ENCODE data around the gene UBL3.

The UBL3 gene

DNA sequence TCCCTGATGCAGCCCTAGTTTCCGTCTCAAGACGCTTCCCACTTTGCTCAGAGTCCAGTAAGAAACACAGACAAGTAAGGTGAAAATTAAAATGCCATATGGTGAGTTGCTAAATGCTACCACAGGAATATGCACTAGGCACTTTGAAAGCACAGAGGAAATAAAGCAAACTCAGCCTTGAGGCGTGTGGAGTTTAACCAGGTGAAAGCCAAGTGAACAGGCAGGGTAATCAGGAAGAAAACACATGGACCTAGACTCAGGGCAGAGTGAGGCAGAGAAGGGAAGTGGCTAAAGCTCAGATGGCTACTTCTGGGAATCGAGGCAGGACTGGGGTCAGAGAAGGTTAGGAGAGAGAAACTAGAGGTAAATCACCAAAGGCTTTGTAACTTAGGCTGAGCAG is 5.4 kb upstream of the UBL3 start:
- DNase-seq: no peak

GRCh38 chr13:29855009-29855408 is 4.6 kb upstream of the UBL3 start:
- DNase-seq: no peak

- no peak for DNase-seq
These were observed 2.7 kb upstream of the UBL3 start for GRCh38 chr13:29853131-29853530.

DNA sequence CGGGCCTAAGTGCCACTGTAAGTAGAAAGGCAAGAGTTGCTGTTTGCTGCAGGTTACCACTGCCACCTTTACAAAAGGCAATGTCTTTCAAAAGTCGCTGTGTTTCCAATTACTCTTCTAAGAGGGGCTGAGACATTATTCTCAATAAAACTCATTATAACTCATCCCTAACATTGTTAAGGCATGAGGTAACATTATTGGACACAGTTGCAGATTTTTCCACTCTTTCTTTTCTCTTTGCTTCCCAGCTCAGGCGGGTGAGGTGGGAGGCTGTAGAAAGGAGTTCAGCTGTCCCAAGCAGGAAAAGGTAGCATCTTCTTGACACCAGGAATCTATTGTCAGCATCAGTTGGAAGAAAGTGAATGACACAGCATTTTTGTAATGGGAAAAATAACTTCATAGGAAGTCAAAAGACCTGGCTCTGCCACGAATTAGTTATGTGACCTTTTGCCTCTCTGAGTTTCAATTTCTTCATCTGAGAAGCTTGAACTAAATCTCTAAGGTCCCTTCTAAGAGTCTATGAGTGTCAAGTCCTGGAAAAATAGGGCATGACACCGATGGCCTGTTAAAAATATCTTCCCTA is 2.1 kb upstream of the UBL3 start:
- no peak for DNase-seq

DNA sequence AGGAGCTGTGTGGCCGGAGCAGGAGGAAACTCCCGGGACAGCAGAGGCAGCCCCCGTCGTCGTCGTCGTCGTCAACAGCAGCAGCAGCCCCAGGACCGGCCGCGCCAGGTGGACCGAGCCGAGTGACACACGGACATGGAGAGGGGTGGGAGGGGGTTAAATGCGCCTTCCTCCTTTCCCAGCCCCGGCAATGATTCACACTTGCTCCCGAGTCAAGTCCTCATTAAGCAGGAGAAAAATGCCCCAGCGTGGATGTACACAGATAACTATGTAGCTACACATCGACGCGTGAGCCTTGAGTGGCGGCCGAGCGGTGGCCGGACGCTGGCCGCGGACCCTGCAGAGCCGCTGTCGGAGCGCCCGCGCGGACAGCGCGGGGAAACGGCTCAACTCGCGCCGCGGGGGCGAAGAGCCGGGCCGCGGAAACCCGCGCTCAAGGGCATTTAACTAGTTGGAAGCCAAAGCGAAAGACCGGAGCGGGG is 645 bp downstream of the UBL3 start:
- DNase-seq: peak; percentile 10

DNA sequence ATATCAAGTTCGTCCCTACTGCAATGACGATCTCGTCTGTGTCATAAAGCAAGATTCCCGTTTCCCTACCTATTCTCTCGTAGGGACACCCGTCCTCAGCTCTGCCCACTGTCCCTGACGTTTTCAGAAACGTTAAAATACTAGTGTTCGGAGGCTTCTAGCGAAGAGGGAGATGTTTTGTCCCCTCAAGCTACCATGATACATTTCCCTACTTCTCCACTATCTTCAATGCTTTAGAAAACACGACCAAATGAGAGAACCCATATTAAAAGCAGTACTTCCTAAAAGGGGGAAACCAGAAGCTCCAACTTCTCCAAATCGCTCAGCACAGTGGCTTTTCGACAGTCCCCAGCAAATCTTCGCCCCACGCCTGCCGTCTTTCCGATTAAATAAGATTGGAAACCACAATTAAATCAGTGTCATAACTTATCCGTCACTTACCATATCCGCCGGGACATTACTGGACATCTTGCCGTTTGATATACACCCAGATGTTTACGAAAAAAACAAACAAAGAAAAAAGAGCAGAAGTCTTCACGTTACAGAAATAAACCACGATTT is 1.3 kb downstream of the UBL3 start:
- DNase-seq: no peak

DNA sequence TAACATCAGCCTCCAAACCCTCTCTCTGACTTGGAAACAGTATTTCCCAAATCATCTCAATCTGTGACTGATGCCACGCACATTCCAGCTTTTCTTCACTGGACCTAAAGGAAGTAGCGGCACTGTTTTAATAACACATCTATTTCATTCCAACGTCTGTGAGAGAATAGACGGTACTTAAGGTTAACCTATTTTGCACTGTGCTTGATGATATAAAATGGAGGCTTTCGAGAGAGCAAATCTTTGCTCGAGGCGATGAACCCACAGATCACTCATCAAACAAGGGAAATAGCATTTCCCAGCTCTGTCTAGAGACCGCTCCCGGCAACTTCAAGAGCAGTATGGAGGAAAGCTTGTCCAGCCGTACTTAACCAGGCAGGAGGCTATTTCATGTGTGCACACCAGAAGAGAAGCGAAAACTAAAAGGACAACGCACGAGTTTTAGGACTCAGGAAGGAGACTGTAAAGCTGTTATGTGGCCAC is 2.9 kb downstream of the UBL3 start:
- DNase-seq: no peak

GRCh38 chr13:29846475-29847256 is 3.8 kb downstream of the UBL3 start:
- no peak for DNase-seq

GRCh38 chr13:29845440-29846056 is 4.9 kb downstream of the UBL3 start:
- no peak for DNase-seq

DNA sequence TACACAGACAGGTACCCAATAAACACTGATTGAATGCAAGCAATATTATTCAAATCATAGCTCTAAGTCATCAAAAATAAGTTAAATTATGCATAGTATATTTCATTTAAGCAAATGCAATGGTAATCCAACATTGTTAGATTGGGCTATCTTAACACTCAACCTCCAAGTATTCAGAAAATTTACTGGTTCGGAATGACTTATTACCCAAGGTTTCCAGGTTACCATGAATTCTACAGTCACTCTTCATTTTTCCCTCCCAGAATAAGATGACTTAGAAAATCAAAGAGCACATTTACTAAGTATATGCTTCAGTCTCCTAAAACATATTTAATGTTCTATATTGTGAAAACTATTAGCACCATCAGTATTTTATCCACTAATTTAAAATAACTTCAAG is 6.0 kb downstream of the UBL3 start:
- DNase-seq: no peak

- no peak for DNase-seq
These were observed 9.8 kb downstream of the UBL3 start for GRCh38 chr13:29840585-29840984.

DNA sequence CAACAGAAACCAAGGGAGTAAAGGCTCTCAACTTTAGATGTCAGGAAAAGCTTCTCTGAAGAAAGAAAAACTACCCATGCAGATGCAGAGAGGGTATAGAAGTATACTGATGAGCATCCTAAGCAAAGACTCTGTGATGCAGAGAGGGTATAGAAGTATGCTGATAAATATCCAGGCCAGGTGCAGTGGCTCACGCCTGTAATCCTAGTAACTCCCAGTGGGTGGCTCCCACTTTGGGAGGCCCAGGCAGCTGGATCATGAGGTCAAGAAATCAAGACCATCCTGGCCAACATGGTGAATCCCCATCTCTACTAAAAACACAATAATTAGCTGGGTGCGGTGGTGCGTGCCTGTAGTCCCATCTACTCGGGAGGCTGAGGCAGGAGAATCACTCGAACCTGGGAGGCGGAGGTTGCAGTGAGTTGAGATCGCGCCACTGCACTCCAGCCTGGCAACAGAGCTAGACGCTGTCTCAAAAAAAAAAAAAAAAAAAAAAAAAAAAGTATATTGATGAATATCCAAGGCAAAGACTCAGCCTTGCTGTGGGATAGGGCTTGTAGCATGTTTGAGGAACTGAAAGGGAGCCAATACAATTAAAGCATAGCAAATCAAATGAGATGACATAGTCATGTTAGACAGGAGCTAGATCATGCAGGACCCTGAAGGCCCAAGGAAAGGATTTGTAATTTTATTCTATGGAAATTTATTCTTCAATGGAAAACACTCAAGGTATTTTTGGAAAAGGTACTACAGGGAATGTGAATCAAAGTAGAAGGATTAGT is 14.9 kb downstream of the UBL3 start:
- no peak for DNase-seq

DNA sequence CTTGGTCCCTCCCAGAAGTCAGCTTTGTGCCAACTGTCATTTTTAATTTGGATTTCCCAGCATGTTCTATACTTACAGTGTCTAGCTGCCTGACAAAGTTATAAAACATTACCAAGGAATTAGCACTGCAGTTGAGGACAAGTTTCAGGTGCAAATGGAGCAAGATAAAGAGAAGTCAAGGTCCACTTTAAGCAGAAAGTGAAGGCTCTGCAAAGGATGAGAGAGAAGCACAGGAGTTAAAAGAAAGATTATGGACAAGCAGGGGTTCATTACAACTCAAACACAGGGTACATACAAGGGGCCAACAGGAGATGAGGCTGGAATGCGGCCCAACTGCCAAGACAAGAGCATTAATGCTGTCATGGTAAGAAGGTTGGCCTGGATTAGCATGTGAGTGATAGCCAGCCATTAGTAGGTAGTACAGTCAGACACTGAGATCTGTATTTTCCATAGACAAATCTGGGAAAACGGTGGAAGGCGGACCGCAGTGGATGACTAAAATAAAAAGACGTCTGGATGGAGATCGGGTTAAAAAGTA is 17.6 kb downstream of the UBL3 start:
- no peak for DNase-seq

DNA sequence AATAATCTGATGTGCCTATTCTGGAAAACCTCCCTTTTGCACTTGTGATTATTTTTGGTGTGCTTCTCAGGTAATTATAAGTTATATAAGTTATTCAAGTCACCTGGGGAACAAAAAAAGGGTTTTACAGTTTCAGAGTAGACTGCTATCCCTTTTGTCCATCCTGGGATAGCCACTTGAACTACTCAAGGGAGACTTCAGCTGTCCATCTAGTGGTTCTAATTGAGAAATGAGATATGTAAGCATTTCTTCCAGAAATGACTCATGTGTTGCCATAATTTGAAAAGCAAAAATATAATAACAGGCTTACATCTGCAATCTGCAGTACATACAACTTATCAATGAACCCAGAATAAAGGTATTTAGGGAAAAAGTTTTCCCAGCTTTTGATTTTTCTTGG is 20.4 kb downstream of the UBL3 start:
- no peak for DNase-seq

GRCh38 chr13:29819143-29819542 is 31.3 kb downstream of the UBL3 start:
- DNase-seq: no peak

GRCh38 chr13:29817604-29818378 is 32.6 kb downstream of the UBL3 start:
- DNase-seq: no peak

GRCh38 chr13:29816715-29817114 is 33.7 kb downstream of the UBL3 start:
- DNase-seq: no peak

DNA sequence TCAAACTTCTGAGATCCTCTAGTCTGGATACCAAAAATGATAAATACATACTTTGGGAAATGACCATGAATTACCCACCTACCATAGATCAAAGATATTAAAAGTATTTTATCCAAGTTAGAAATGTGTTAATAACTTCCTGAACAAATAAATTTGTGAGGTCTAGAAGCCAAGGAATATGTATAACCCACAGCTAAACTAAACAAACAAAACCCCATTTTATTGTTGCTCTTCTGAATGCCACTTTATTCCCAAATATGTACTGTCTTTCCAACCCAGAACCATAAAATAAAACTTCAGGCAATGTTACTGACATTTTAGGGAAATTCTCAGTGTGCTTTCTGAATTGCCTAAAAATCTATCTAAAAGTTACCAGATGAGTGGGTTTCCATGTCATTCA is 35.1 kb downstream of the UBL3 start:
- DNase-seq: no peak

GRCh38 chr13:29810898-29811297 is 39.5 kb downstream of the UBL3 start:
- no peak for DNase-seq

- no peak for DNase-seq
These were observed 40.2 kb downstream of the UBL3 start for GRCh38 chr13:29810145-29810742.

- no peak for DNase-seq
These were observed 42.2 kb downstream of the UBL3 start for GRCh38 chr13:29808264-29808663.
